ENCODE data around the gene ALMS1.
"Not testable (repeated sequence)": the region's sequence is repeated elsewhere in the genome, so short reads cannot be mapped to it uniquely, and the experiment has no call there.

The ALMS1 gene

GRCh38 chr2:73449404-73449803 is 63.8 kb downstream of the ALMS1 start:
- ChIA-PET CTCF (no interaction called here), POLR2A (ENCODE audit: low non-redundant PET) (no interaction called here)
- H3K27ac ChIP-seq = no peak overlapping the region
- TF ChIP-seq, protein P1, sequence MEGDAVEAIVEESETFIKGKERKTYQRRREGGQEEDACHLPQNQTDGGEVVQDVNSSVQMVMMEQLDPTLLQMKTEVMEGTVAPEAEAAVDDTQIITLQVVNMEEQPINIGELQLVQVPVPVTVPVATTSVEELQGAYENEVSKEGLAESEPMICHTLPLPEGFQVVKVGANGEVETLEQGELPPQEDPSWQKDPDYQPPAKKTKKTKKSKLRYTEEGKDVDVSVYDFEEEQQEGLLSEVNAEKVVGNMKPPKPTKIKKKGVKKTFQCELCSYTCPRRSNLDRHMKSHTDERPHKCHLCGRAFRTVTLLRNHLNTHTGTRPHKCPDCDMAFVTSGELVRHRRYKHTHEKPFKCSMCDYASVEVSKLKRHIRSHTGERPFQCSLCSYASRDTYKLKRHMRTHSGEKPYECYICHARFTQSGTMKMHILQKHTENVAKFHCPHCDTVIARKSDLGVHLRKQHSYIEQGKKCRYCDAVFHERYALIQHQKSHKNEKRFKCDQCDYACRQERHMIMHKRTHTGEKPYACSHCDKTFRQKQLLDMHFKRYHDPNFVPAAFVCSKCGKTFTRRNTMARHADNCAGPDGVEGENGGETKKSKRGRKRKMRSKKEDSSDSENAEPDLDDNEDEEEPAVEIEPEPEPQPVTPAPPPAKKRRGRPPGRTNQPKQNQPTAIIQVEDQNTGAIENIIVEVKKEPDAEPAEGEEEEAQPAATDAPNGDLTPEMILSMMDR (conservative IDR thresholded peaks at IDR 0.05; ENCODE audit: low read depth) = no peak
- no peak for DNase-seq (ENCODE audit: low spot score)

- TF ChIP-seq, protein P1 (conservative IDR thresholded peaks at IDR 0.05; ENCODE audit: low read depth) = no peak
- DNase-seq (ENCODE audit: low spot score) = no peak
- ChIA-PET CTCF (no interaction called here), POLR2A (ENCODE audit: low non-redundant PET) (no interaction called here)
- H3K27ac ChIP-seq = no peak overlapping the region
These were observed 65.8 kb downstream of the ALMS1 start for GRCh38 chr2:73451263-73451972.

DNA sequence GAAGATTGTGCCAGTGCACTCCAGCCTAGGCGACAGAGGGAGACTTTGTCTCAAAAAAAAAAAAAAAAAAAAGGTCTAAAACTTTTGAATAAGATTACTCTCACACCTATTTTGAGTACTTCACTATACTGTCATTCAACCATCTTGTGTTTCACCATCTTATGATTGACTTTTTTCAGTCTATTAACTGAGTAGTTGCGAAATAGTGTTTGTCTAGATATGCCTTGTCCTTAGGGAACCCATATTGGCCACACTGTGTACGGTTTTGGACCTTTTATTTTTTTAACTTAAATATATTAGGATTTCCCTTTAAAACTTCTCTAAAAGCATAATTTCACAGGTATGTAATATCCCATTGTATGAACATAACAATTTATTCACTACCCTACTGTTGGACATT is 72.3 kb downstream of the ALMS1 start:
- TF ChIP-seq, protein P1 (conservative IDR thresholded peaks at IDR 0.05; ENCODE audit: low read depth) = no peak
- ChIA-PET CTCF (no interaction called here), POLR2A (ENCODE audit: low non-redundant PET) (no interaction called here)
- H3K27ac ChIP-seq = no peak overlapping the region
- no peak for DNase-seq (ENCODE audit: low spot score)

- DNase-seq (ENCODE audit: low spot score); POLR2A ChIA-PET (ENCODE audit: low non-redundant PET); CTCF ChIA-PET; H3K27ac ChIP-seq: not testable (repeated sequence)
These were observed 76.8 kb downstream of the ALMS1 start for GRCh38 chr2:73462388-73462787.

- H3K27ac ChIP-seq = no peak overlapping the region
- DNase-seq (ENCODE audit: low spot score) = no peak
- CTCF ChIA-PET = no interaction called here
- POLR2A ChIA-PET (ENCODE audit: low non-redundant PET) = no interaction called here
- TF ChIP-seq, protein P1 (conservative IDR thresholded peaks at IDR 0.05; ENCODE audit: low read depth) = no peak
These were observed 82.7 kb downstream of the ALMS1 start for GRCh38 chr2:73468376-73468775.

- POLR2A ChIA-PET (ENCODE audit: low non-redundant PET) = not testable (repeated sequence)
These were observed 98.2 kb downstream of the ALMS1 start for GRCh38 chr2:73483874-73484273.

GRCh38 chr2:73487112-73487657 is 101.5 kb downstream of the ALMS1 start:
- H3K27ac ChIP-seq = no peak overlapping the region
- ChIA-PET POLR2A (ENCODE audit: low non-redundant PET) (no interaction called here), CTCF (no interaction called here)
- DNase-seq (ENCODE audit: low spot score) = no peak
- TF ChIP-seq, protein P1 (conservative IDR thresholded peaks at IDR 0.05; ENCODE audit: low read depth) = no peak

More at GRCh38 chr2:73483874-73484273, 98.2 kb downstream of the ALMS1 start:
- CTCF ChIA-PET; DNase-seq (ENCODE audit: low spot score); H3K27ac ChIP-seq: not testable (repeated sequence)
